GM06990 (cell line): ENCODE results near the gene GPHN.
A peak's percentile ranks its signal among the peaks of the same experiment; 100 is the strongest.

ENCODE experiments used
- DNase-seq: peaks from one replicate; pipeline ENCODE4 v3.0.0-alpha.2; 2011; ENCODE audit not compliant: insufficient read length; ENCODE audit errors: extremely low read depth
- H3K27me3 ChIP-seq: replicated peaks from 2 replicates; pipeline ENCODE4 v1.6.0; 2011; ENCODE audit warnings: low read length; ENCODE audit not compliant: control insufficient read depth, insufficient read depth
- H3K36me3 ChIP-seq: 2 replicates; pipeline ENCODE4 v1.5.1; 2011; ENCODE audit warnings: low read length; ENCODE audit not compliant: control insufficient read depth, insufficient read depth
- H3K4me3 ChIP-seq: replicated peaks from 2 replicates; pipeline ENCODE4 v1.5.1; 2011; ENCODE audit warnings: low read depth, mild to moderate bottlenecking, control low read depth, low read length
- TF ChIP-seq, protein P1 (sequence below): IDR thresholded peaks from 2 replicates; pipeline ENCODE4 v1.5.1; 2011; ENCODE audit warnings: low read length, control low read depth, mild to moderate bottlenecking, inconsistent platforms; ENCODE audit not compliant: insufficient read depth, poor library complexity, severe bottlenecking

The GPHN gene

DNA sequence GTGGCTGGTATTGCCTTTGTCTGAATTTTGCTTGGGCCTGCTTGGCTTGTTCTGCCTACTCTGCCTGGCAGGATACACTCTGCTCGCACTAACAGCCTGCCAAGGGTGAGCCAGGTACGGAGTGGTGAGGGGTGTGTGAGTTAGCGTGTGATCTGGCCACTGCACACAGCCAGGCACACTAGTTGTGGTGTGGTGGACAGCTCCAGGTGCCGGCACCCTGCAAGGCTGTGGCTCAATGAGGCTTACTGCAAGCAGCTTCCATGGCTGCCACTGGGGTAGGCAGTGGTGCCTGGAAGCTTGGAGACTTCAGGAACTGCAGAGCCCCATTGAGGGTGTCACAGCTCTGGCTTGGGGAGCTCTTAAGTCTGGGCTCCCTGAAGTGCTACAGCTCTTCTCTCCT, 87.4 kb downstream of the GPHN start:
- DNase-seq, result no peak
- H3K4me3 ChIP-seq, result no peak overlapping the region
- TF ChIP-seq, protein P1, sequence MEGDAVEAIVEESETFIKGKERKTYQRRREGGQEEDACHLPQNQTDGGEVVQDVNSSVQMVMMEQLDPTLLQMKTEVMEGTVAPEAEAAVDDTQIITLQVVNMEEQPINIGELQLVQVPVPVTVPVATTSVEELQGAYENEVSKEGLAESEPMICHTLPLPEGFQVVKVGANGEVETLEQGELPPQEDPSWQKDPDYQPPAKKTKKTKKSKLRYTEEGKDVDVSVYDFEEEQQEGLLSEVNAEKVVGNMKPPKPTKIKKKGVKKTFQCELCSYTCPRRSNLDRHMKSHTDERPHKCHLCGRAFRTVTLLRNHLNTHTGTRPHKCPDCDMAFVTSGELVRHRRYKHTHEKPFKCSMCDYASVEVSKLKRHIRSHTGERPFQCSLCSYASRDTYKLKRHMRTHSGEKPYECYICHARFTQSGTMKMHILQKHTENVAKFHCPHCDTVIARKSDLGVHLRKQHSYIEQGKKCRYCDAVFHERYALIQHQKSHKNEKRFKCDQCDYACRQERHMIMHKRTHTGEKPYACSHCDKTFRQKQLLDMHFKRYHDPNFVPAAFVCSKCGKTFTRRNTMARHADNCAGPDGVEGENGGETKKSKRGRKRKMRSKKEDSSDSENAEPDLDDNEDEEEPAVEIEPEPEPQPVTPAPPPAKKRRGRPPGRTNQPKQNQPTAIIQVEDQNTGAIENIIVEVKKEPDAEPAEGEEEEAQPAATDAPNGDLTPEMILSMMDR, result no peak
- H3K27me3 ChIP-seq, result no peaks in the 10 kb centered on the region
- H3K36me3 ChIP-seq, result no peaks in the 10 kb centered on the region; the same call in 1 of the 2 replicates

DNA sequence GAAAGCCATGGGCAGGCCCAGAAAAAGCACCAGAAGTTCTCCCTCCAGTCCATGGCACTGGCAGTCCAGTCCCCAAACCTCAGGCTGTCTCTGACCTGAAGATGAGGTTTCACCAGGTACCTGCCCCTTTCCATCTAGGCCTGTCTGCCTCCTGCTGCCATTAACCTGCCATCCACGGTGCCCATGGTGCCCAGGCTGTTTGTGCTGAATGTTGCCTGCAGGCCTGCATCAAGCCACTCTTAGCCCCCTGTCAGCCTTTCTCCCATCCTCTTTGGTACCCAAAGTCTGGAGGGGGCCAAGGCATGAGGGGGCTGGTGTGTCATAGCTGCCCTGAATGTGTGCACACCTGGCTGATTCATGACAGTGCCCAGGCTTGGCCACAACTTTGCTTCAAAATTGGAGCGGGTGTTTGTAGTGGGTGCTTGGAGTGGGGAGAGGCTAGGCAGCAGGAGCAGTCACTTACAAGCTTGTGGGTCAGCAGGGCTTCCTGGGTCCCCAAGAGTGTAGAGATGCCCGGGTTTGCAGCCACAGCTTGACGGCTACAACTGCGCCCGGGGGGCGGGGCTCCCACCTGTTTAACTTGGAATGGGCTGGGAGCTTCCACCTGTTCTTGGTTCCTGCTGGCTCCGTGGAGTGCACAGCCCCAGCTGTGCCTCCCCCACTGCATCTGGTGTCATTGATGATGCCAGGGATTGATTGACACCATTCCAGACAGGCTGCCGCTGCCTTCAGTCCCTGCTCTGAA, 88.5 kb downstream of the GPHN start:
- Histone ChIP-seq H3K4me3 (no peak overlapping the region), H3K36me3 (no peaks in the 10 kb centered on the region; the same call in 1 of the 2 replicates), H3K27me3 (no peaks in the 10 kb centered on the region)
- TF ChIP-seq, protein P1, result no peak
- no peak for DNase-seq

DNA sequence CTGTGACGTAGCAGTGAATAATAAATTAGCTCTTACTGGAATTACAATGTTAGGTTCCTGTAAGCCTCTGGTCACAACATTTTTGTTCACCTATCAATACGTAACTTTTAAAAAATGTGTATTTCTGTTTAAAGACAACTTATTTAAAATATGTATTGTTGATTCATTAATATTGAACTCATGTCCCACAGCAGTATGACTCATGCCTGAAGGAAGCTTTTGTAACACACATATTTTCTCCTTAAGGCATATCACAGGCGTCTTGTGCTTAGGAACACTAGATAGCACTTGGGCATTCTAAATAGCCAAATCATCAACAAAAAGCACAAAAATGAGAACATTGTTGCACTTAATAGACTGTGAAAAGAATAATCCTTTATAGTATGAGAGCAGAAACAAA, 92.5 kb downstream of the GPHN start:
- Histone ChIP-seq H3K4me3 (no peak overlapping the region), H3K27me3 (no peaks in the 10 kb centered on the region), H3K36me3 (no peaks in the 10 kb centered on the region; the same call in 1 of the 2 replicates)
- DNase-seq, result no peak
- TF ChIP-seq, protein P1, result no peak

DNA sequence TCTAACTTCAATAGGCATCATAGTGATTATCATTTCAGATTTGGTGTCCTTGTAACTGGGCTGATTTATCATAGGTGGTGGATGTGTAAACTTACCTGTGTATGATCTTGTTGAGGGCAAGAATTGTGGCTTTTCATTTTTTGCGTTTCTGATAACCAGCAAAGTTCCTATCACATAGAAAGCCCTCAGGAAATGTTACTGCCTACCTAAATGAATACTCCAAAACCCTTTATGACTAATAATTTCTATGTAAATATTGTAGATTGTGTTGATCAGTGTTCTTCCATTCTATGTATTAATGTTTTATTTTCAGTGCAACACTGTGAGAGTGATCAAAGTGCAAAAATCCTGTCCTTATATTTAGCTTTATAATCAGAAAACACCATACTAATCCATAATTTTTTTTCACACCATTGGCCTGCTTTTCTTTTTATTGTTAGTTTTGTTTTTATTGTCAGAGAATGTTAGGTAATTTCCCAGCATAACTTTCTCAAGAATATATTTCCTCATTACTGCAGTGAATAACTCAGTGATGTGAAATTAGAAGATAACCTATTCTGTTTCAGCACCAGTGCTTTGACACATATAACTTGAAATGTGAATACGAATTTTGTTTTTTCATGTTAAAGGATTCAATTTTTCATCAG, 94.1 kb downstream of the GPHN start:
- H3K36me3 ChIP-seq, result no peaks in the 10 kb centered on the region; the same call in 1 of the 2 replicates
- H3K4me3 ChIP-seq, result no peak overlapping the region; the same call in 1 of the 2 replicates
- DNase-seq, result peak; percentile 36
- TF ChIP-seq, protein P1, result no peak
- no peaks in the 10 kb centered on the region for H3K27me3 ChIP-seq

DNA sequence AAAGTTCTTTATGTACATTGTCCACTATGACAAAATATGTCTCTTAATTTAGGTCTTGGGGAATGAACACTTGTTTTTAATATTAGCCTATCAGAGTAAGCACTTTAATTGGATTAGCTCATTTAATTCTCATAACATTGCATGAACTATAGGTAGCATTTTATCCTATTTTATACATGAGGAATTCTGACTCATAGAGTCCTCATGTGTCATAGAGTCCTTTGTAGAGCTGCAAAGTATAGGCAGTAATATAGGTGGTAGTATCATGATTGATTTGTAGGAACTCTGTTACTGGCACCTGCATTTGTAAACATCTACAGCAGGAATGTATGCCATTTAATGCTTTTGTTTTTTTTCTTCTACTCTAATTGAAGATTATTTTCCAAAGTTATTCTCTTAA, 96.0 kb downstream of the GPHN start:
- TF ChIP-seq, protein P1, result no peak
- no peaks in the 10 kb centered on the region for H3K36me3 ChIP-seq
- DNase-seq, result no peak
- no peaks in the 10 kb centered on the region for H3K27me3 ChIP-seq
- no peak overlapping the region for H3K4me3 ChIP-seq
